GM06990 (cell line): Measurements from ENCODE around the gene TAF5L.

Experiments used
- DNase-seq: peaks from one replicate; pipeline ENCODE4 v3.0.0-alpha.2; 2011; ENCODE audit not compliant: insufficient read length; ENCODE audit errors: extremely low read depth
- H3K27me3 ChIP-seq: replicated peaks from 2 replicates; pipeline ENCODE4 v1.6.0; 2011; ENCODE audit warnings: low read length; ENCODE audit not compliant: control insufficient read depth, insufficient read depth
- H3K36me3 ChIP-seq: 2 replicates; pipeline ENCODE4 v1.5.1; 2011; ENCODE audit warnings: low read length; ENCODE audit not compliant: control insufficient read depth, insufficient read depth
- H3K4me3 ChIP-seq: replicated peaks from 2 replicates; pipeline ENCODE4 v1.5.1; 2011; ENCODE audit warnings: low read depth, mild to moderate bottlenecking, control low read depth, low read length
- CTCF ChIP-seq: IDR thresholded peaks from 2 replicates; pipeline ENCODE4 v1.5.1; 2011; ENCODE audit warnings: low read length, control low read depth, mild to moderate bottlenecking, inconsistent platforms; ENCODE audit not compliant: insufficient read depth, poor library complexity, severe bottlenecking

The TAF5L gene

GRCh38 chr1:229661022-229661877 is 35.3 kb upstream of the TAF5L start:
- Histone ChIP-seq H3K36me3 (peaks cover 10% of the 10 kb centered on the region), H3K27me3 (no peaks in the 10 kb centered on the region), H3K4me3 (no peak overlapping the region)
- DNase-seq = peak; percentile 41
- TF ChIP-seq CTCF = peak; percentile 92

GRCh38 chr1:229657993-229658755 is 32.3 kb upstream of the TAF5L start:
- no peak for TF ChIP-seq CTCF
- no peak for DNase-seq
- H3K4me3 ChIP-seq = no peak overlapping the region
- peaks cover 11% of the 10 kb centered on the region for H3K36me3 ChIP-seq
- no peaks in the 10 kb centered on the region for H3K27me3 ChIP-seq

- Histone ChIP-seq H3K36me3 (peaks cover 10% of the 10 kb centered on the region), H3K4me3 (no peak overlapping the region), H3K27me3 (no peaks in the 10 kb centered on the region)
- no peak for TF ChIP-seq CTCF
- DNase-seq = no peak
Measured at GRCh38 chr1:229655781-229656180, 29.9 kb upstream of the TAF5L start.

GRCh38 chr1:229653420-229653819 is 27.5 kb upstream of the TAF5L start:
- no peak for DNase-seq
- Histone ChIP-seq H3K4me3 (no peak overlapping the region), H3K27me3 (no peaks in the 10 kb centered on the region), H3K36me3 (peaks cover 14% of the 10 kb centered on the region)
- TF ChIP-seq CTCF = no peak

- DNase-seq = no peak
- H3K4me3 ChIP-seq = no peak overlapping the region
- H3K36me3 ChIP-seq = peaks cover 15% of the 10 kb centered on the region
- no peak for TF ChIP-seq CTCF
- H3K27me3 ChIP-seq = no peaks in the 10 kb centered on the region
Measured at GRCh38 chr1:229651546-229651945, 25.6 kb upstream of the TAF5L start.
